Upper lobe of left lung (tissue), 6 donors: ENCODE measurements around the gene ST3GAL2. TPM values are rescaled to one million over a fixed set of nuclear protein-coding genes. Genes with fewer than 3 reads are reported as not detected.
"Not testable (repeated sequence)": the region's sequence is repeated elsewhere in the genome, so short reads cannot be mapped to it uniquely, and the experiment has no call there.

ENCODE experiments used
- ATAC-seq, 2 donors: fragments of 200-7000 bp; cut with Tn5 transposase; one replicate each; pipeline ENCODE4 v1.9.1; 2022; ENCODE audit warnings: mild to moderate bottlenecking in 2 of 2, moderate library complexity in 2 of 2; ENCODE audit not compliant: low FRiP score in 2 of 2
- DNase-seq, 2 donors: peaks; one replicate each; pipeline ENCODE4 v3.0.0-alpha.2; 2019 to 2020
- H3K27ac ChIP-seq, 4 donors: fragments of 200-600 bp; sonication (generic); one replicate each; pipeline ENCODE4 v1.5.1; 2016 to 2019
- H3K27me3 ChIP-seq, 4 donors: fragments of 200-600 bp; sonication (generic); one replicate each; pipeline ENCODE4 v1.5.1; 2017 to 2019
- H3K36me3 ChIP-seq, 4 donors: fragments of 200-600 bp; sonication (generic); one replicate each; pipeline ENCODE4 v1.5.1; 2016 to 2019
- H3K4me1 ChIP-seq, 4 donors: fragments of 200-600 bp; sonication (generic); one replicate each; pipeline ENCODE4 v1.5.1; 2018 to 2019
- H3K4me3 ChIP-seq, 4 donors: fragments of 200-600 bp; sonication (generic); one replicate each; pipeline ENCODE4 v1.5.1; 2017 to 2019; ENCODE audit warnings: mild to moderate bottlenecking in 2 of 4, moderate library complexity in 1 of 4
- H3K9me3 ChIP-seq, 4 donors: fragments of 200-600 bp; sonication (generic); one replicate each; pipeline ENCODE4 v1.5.1; 2018 to 2019
- CTCF ChIP-seq, 6 experiments: fragments of 450-650 bp in 4 of 6; fragments of 200-600 bp in 2 of 6; sonication (generic) in 2 of 6; IDR thresholded peaks; one replicate each; pipeline ENCODE4 v1.5.1; 2016 to 2019; ENCODE audit warnings: antibody characterized with exemption in 6 of 6
- EP300 ChIP-seq, 4 donors: sonication (generic); formaldehyde crosslinking; IDR thresholded peaks; one replicate each; pipeline ENCODE4 v1.5.1; 2017; ENCODE audit warnings: antibody characterized with exemption in 4 of 4, control low read depth in 2 of 4
- POLR2A ChIP-seq, 4 donors: fragments of 450-650 bp; IDR thresholded peaks; one replicate each; pipeline ENCODE4 v1.5.1; 2016 to 2017; ENCODE audit warnings: antibody characterized with exemption in 4 of 4, mild to moderate bottlenecking in 2 of 4
- POLR2AphosphoS5 ChIP-seq, 2 donors: sonication (generic); formaldehyde crosslinking; IDR thresholded peaks; one replicate each; pipeline ENCODE4 v1.5.1; 2017; ENCODE audit warnings: antibody characterized with exemption in 2 of 2
- WGBS, 2 donors: methylation state at CpG; one replicate each; pipeline ENCODE4 v1.1.5; 2017 to 2018; 5-methylcytosine and 5-hydroxymethylcytosine counted together
- total RNA-seq, 6 donors: library from RNA; depleted of rRNA in 4 of 6; stranded (reverse); fragments of >200 nt in 4 of 6; gene quantifications; one replicate each; pipeline versions ENCODE4 v1.1.0 to v1.2.1, GENCODE V29; 2016 to 2021
- donor health status: DM: no; HTN: no; CAD: no; lungs with moderate emphysema.
- donor health status: DM: no; HTN: yes; CAD: no; lungs with severe emphysema.

Gene ST3GAL2
- total RNA-seq, 6 donors from 2014 or later: 12.5 to 50.3 (median 26.1) TPM

- DNase-seq (no peak), ATAC-seq (no peak)
- H3K4me3 ChIP-seq: no peak overlapping the region
- H3K9me3 ChIP-seq: no peaks in the 10 kb centered on the region
- H3K27ac ChIP-seq: no peak overlapping the region
- no peaks in the 10 kb centered on the region for H3K27me3 ChIP-seq
- H3K36me3 ChIP-seq: peaks cover 0 to 12% (median 0%) of the 10 kb centered on the region in 4 donors
- WGBS, 2 donors: 87 to 91% methylated on average over 6 of the region's 6 CpGs
- peaks cover 0 to 5% (median 1%) of the 10 kb centered on the region in 4 donors for H3K4me1 ChIP-seq
- TF ChIP-seq EP300 (IDR thresholded peaks at IDR 0.05) (no peak), POLR2A (IDR thresholded peaks at IDR 0.05) (no peak), POLR2AphosphoS5 (IDR thresholded peaks at IDR 0.05) (no peak), CTCF (IDR thresholded peaks at IDR 0.05) (no peak)
These were observed 28.2 kb downstream of the ST3GAL2 start for GRCh38 chr16:70410734-70411133.

- ATAC-seq (no peak), DNase-seq (no peak)
- WGBS, 2 donors: 83% methylated on average over 10 of the region's 10 CpGs
- peaks cover 0 to 12% (median 0%) of the 10 kb centered on the region in 4 donors for H3K36me3 ChIP-seq
- H3K27me3 ChIP-seq: no peaks in the 10 kb centered on the region
- peak overlapping the region in 1 of 4 donors; percentile 4 for H3K27ac ChIP-seq
- TF ChIP-seq POLR2A (IDR thresholded peaks at IDR 0.05) (no peak), POLR2AphosphoS5 (IDR thresholded peaks at IDR 0.05) (no peak), EP300 (IDR thresholded peaks at IDR 0.05) (no peak), CTCF (IDR thresholded peaks at IDR 0.05) (no peak)
- no peak overlapping the region for H3K4me3 ChIP-seq
- H3K4me1 ChIP-seq: peaks cover 8 to 21% (median 14%) of the 10 kb centered on the region in 4 donors
- no peaks in the 10 kb centered on the region for H3K9me3 ChIP-seq
These were observed 31.1 kb downstream of the ST3GAL2 start for GRCh38 chr16:70407811-70408274.

GRCh38 chr16:70406104-70406503, 32.8 kb downstream of the ST3GAL2 start:
- not testable (repeated sequence) for H3K36me3 ChIP-seq, H3K27ac ChIP-seq, H3K27me3 ChIP-seq, ATAC-seq, H3K9me3 ChIP-seq, H3K4me3 ChIP-seq, DNase-seq
- peaks cover 9 to 21% (median 14%) of the 10 kb centered on the region in 4 donors for H3K4me1 ChIP-seq
- 89 to 91% methylated on average over 5 of the region's 5 CpGs for WGBS, 2 donors

- TF ChIP-seq POLR2A (IDR thresholded peaks at IDR 0.05) (no peak), CTCF (IDR thresholded peaks at IDR 0.05) (no peak), EP300 (IDR thresholded peaks at IDR 0.05) (no peak), POLR2AphosphoS5 (IDR thresholded peaks at IDR 0.05) (no peak)
- 88% methylated on average over 11 of the region's 11 CpGs for WGBS, 2 donors
- DNase-seq (no peak), ATAC-seq (no peak)
- H3K4me1 ChIP-seq: peaks cover 9 to 17% (median 13%) of the 10 kb centered on the region in 4 donors
- no peaks in the 10 kb centered on the region for H3K27me3 ChIP-seq
- H3K27ac ChIP-seq: peak overlapping the region in 1 of 4 donors; percentile 61
- peaks cover 0 to 24% (median 12%) of the 10 kb centered on the region in 4 donors for H3K36me3 ChIP-seq
- H3K9me3 ChIP-seq: no peaks in the 10 kb centered on the region
- no peak overlapping the region for H3K4me3 ChIP-seq
These were observed 35.8 kb downstream of the ST3GAL2 start for GRCh38 chr16:70402916-70403659.

GRCh38 chr16:70399951-70400350, 38.9 kb downstream of the ST3GAL2 start:
- no peak for DNase-seq
- H3K4me3 ChIP-seq: no peak overlapping the region
- peaks cover 0 to 33% (median 18%) of the 10 kb centered on the region in 4 donors for H3K36me3 ChIP-seq
- no peak for TF ChIP-seq CTCF (IDR thresholded peaks at IDR 0.05)
- no peak for TF ChIP-seq POLR2A (IDR thresholded peaks at IDR 0.05)
- TF ChIP-seq EP300 (IDR thresholded peaks at IDR 0.05): no peak
- TF ChIP-seq POLR2AphosphoS5 (IDR thresholded peaks at IDR 0.05): no peak
- 91 to 94% methylated on average over 3 to 10 of the region's 10 CpGs for WGBS, 2 donors
- no peak overlapping the region for H3K27ac ChIP-seq
- H3K4me1 ChIP-seq: peaks cover 7 to 19% (median 15%) of the 10 kb centered on the region in 4 donors
- no peaks in the 10 kb centered on the region for H3K9me3 ChIP-seq
- no peaks in the 10 kb centered on the region for H3K27me3 ChIP-seq
- ATAC-seq: no peak
